HG02885 (cell line): ENCODE results near the gene THAP5.
"Not testable (repeated sequence)": the region's sequence is repeated elsewhere in the genome, so short reads cannot be mapped to it uniquely, and the experiment has no call there.

Source experiments
- ATAC-seq: cut with Tn5 transposase; IDR thresholded peaks from one replicate; pipeline ENCODE4 v1.9.1; 2021; ENCODE audit warnings: mild to moderate bottlenecking; ENCODE audit not compliant: unreplicated experiment, poor library complexity

THAP5 gene

GRCh38 chr7:108585843-108586242, 16.3 kb upstream of the THAP5 start:
- no peak for ATAC-seq

GRCh38 chr7:108584211-108584610, 14.7 kb upstream of the THAP5 start:
- ATAC-seq, result no peak

- ATAC-seq, result no peak
These were observed 12.4 kb upstream of the THAP5 start for GRCh38 chr7:108581655-108582491.

- ATAC-seq, result no peak
These were observed 10.8 kb upstream of the THAP5 start for GRCh38 chr7:108580298-108580697.

- ATAC-seq, result no peak
These were observed 9.4 kb upstream of the THAP5 start for GRCh38 chr7:108578937-108579336.

GRCh38 chr7:108576116-108576515, 6.6 kb upstream of the THAP5 start:
- no peak for ATAC-seq

- ATAC-seq, result no peak
These were observed 5.7 kb upstream of the THAP5 start for GRCh38 chr7:108575156-108575555.

GRCh38 chr7:108572480-108572879, 3.0 kb upstream of the THAP5 start:
- no peak for ATAC-seq

GRCh38 chr7:108570146-108570755, 745 bp upstream of the THAP5 start:
- peak; percentile 28 for ATAC-seq

GRCh38 chr7:108568801-108569380, 615 bp downstream of the THAP5 start:
- ATAC-seq, result no peak

- ATAC-seq, result no peak
These were observed 3.5 kb downstream of the THAP5 start for GRCh38 chr7:108565987-108566386.

GRCh38 chr7:108561047-108561619, 8.4 kb downstream of the THAP5 start:
- no peak for ATAC-seq

- ATAC-seq, result no peak
These were observed 10.3 kb downstream of the THAP5 start for GRCh38 chr7:108559253-108559652.

GRCh38 chr7:108557617-108558016, 11.9 kb downstream of the THAP5 start:
- no peak for ATAC-seq

- ATAC-seq, result no peak
These were observed 12.3 kb downstream of the THAP5 start for GRCh38 chr7:108557191-108557590.

- not testable (repeated sequence) for ATAC-seq
These were observed 12.8 kb downstream of the THAP5 start for GRCh38 chr7:108556665-108557064.

- not testable (repeated sequence) for ATAC-seq
These were observed 21.2 kb downstream of the THAP5 start for GRCh38 chr7:108548141-108548896.

GRCh38 chr7:108541478-108541877, 28.0 kb downstream of the THAP5 start:
- no peak for ATAC-seq

- not testable (repeated sequence) for ATAC-seq
These were observed 30.8 kb downstream of the THAP5 start for GRCh38 chr7:108538685-108539084.

- not testable (repeated sequence) for ATAC-seq
These were observed 31.3 kb downstream of the THAP5 start for GRCh38 chr7:108538236-108538635.
